Astrocyte (in vitro differentiated cells and primary cell): ENCODE measurements around the gene TCEAL1.

Source experiments
- EZH2 ChIP-seq: IDR thresholded peaks from 2 replicates; pipeline ENCODE4 v1.6.1; 2012; ENCODE audit warnings: mild to moderate bottlenecking, low read length, inconsistent platforms; ENCODE audit not compliant: insufficient read depth
- TF ChIP-seq, protein P1 (sequence below): IDR thresholded peaks from 2 replicates; pipeline ENCODE4 v1.5.1; 2011; ENCODE audit warnings: low read depth, mild to moderate bottlenecking, inconsistent platforms, low read length, moderate library complexity; ENCODE audit not compliant: insufficient read depth

DNA sequence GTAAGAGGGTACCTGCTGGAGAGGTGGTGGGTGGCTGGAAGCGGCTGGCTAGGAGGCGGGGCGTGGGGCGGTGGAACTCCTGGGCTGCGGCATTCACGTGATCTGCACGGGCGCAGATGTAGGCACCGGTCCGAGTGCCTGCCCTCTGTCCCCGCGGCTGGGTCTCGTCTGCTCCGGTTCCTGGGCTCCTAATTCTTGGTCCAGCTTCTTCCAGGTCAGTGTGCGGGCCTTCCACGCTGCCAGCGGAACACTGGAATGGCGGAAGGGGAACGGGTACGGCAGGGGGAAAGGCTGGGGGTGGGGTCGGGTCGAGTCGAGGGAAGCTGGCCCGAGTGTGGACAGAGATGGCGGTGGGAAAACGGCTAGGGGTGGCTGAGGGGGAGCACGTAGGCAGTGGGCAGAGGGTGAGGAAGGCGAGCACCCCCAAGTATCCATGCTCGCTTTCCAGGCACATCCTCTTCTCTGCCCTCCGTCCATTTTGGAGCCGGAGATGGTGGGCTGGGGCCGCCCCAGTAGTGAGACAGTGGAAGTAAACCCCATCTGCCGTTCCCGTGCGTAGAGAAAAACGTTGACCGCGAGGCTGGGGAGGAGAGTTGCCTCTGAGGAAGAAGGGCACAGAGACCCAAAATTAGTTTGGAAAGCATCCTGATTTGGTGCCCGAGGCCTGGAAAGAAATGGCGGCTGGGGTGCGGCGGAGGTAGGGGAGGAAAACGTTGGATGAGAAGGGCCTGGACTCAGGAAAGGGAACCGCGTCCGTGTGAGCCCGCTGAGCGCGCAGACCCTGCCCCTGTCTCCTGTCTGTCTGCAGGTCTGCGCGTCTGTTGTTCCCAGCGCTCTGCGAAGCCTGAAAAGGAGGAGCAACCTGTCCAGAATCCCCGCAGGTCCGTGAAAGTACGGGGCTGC, 43.1 kb upstream of the TCEAL1 start, which contains the start of gene TCEAL4:
- TF ChIP-seq EZH2 = no peak
- TF ChIP-seq, protein P1, sequence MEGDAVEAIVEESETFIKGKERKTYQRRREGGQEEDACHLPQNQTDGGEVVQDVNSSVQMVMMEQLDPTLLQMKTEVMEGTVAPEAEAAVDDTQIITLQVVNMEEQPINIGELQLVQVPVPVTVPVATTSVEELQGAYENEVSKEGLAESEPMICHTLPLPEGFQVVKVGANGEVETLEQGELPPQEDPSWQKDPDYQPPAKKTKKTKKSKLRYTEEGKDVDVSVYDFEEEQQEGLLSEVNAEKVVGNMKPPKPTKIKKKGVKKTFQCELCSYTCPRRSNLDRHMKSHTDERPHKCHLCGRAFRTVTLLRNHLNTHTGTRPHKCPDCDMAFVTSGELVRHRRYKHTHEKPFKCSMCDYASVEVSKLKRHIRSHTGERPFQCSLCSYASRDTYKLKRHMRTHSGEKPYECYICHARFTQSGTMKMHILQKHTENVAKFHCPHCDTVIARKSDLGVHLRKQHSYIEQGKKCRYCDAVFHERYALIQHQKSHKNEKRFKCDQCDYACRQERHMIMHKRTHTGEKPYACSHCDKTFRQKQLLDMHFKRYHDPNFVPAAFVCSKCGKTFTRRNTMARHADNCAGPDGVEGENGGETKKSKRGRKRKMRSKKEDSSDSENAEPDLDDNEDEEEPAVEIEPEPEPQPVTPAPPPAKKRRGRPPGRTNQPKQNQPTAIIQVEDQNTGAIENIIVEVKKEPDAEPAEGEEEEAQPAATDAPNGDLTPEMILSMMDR = no peak
